GM13976 (cell line): ENCODE data around the gene ZNF662.
A peak's percentile ranks its signal among the peaks of the same experiment; 100 is the strongest.
"Not testable (repeated sequence)": the region's sequence is repeated elsewhere in the genome, so short reads cannot be mapped to it uniquely, and the experiment has no call there.

Experiments
- DNase-seq: peaks from one replicate; pipeline ENCODE4 v3.0.0; 2012; ENCODE audit warnings: low spot score
- CTCF ChIP-seq: IDR thresholded peaks from 2 replicates; pipeline ENCODE4 v1.5.1; 2012; ENCODE audit warnings: borderline replicate concordance, mild to moderate bottlenecking; ENCODE audit not compliant: insufficient read depth; ENCODE audit errors: extremely low read depth, missing control alignments, control extremely low read depth
- in situ Hi-C: fragments of 300-500 bp; cut with MboI; formaldehyde crosslinking; loops from one replicate; pipeline ENCODE4 v1.12.0; 2022; ENCODE audit warnings: low sequenced_read_pairs, mixed read lengths, inconsistent platforms; ENCODE audit not compliant: unreplicated experiment

ZNF662 gene

GRCh38 chr3:42876940-42877720, 28.8 kb upstream of the ZNF662 start:
- TF ChIP-seq CTCF, result no peak
- no peak for DNase-seq
- in situ Hi-C loops, result no loop called here

GRCh38 chr3:42877881-42878280, 28.1 kb upstream of the ZNF662 start:
- in situ Hi-C loops, result no loop called here
- TF ChIP-seq CTCF, result no peak
- no peak for DNase-seq

GRCh38 chr3:42880183-42880582, 25.8 kb upstream of the ZNF662 start:
- no peak for TF ChIP-seq CTCF
- in situ Hi-C loops, result no loop called here
- no peak for DNase-seq

GRCh38 chr3:42880601-42881451, 25.1 kb upstream of the ZNF662 start:
- in situ Hi-C loops, result no loop called here
- peak; percentile 89 for TF ChIP-seq CTCF
- DNase-seq, result peak; percentile 96

GRCh38 chr3:42883251-42883930, 22.6 kb upstream of the ZNF662 start:
- in situ Hi-C loops, DNase-seq: not testable (repeated sequence)

GRCh38 chr3:42884324-42884723, 21.6 kb upstream of the ZNF662 start:
- TF ChIP-seq CTCF, result no peak
- DNase-seq, result no peak
- in situ Hi-C loops, result no loop called here
